Activated CD4-positive, alpha-beta T cell treated with anti-CD3 and anti-CD28 coated beads for 4 hours (primary cell): ENCODE results near the gene SCNN1A.

ENCODE experiments used
- DNase-seq, 2 donors: peaks; one replicate each; pipeline ENCODE4 v3.0.0-alpha.2; 2020

SCNN1A gene

DNA sequence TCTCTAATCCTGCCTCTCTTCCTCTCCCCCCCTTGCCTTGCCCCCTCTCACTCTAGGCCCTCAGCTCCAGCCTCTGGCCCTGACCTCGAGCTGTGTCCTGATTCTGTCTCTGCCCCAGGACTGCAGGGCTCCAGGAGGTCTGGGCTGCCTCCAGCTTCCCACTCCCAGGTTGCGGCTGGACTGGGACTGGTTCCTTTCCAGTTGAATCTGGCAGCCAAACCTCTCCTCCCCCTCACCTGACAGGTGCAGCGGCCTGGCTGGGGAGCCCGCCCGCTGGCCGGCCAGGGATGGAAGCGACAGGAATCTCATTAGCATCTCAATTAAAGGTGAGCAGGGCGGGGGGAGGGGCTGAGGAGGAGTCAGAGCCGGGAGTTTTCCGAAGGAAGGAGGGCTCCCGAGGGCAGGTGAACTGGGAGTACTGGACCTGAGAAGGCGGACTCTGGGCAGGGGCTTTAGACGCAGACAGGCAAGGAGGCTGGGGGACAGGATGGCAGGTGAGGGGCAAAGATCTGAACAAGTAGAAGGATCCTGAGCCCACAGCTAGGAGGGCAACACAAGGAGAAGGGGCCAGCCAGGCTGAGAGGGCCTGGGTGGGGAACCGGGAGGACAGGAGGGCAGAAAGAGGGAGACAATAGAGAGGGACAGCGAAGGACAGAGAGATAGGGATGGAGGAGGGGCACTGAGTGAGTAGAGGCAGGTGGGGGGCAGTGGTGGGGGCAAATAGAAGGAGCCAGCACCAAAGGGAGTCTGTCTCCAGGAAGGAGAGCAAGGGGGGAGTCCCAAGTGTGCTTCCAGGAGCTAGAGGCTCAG, at the start of gene SCNN1A:
Gene SCNN1A, minus strand, starts transcription at position 295 of the 810 bp plus-strand sequence. CDS start 780 bp downstream, outside the sequence.
- DNase-seq: no peak

DNA sequence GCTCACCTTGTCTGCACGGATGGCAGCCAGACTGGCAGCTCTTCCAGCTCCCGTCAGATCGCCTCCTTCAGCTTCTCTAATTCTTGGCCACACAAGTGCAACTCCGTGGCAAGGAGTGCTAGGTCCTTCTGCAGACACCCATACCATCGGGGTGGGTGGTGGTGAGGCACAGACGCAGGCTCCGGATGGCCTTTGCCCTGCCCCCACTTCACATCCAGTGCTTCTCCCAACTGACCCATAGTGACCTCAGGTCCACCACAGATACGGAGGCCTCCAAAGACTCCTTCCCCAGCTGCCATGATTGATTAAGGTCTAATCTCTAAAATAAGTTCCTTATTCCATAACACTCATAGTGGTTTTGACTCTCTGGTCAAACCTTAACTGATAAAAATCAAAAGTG, 49.5 kb upstream of the SCNN1A start:
- DNase-seq: no peak

DNA sequence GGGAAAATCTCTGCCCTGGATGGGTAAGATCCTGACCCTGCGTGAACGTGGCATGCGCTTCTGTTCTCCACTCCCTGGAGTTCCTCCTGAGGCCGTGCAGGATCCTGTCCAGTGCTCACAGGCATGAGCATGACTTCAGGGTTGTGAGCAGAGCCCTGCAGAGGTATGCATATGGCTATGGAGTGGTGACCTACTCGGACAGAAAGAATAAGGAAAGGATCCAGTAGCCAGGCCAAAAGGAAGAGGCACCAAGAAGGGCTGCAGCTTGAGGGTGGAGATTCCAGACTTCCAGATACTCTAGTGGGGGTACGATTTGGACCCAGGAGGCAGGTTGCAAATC, 48.6 kb upstream of the SCNN1A start:
- DNase-seq: no peak

DNA sequence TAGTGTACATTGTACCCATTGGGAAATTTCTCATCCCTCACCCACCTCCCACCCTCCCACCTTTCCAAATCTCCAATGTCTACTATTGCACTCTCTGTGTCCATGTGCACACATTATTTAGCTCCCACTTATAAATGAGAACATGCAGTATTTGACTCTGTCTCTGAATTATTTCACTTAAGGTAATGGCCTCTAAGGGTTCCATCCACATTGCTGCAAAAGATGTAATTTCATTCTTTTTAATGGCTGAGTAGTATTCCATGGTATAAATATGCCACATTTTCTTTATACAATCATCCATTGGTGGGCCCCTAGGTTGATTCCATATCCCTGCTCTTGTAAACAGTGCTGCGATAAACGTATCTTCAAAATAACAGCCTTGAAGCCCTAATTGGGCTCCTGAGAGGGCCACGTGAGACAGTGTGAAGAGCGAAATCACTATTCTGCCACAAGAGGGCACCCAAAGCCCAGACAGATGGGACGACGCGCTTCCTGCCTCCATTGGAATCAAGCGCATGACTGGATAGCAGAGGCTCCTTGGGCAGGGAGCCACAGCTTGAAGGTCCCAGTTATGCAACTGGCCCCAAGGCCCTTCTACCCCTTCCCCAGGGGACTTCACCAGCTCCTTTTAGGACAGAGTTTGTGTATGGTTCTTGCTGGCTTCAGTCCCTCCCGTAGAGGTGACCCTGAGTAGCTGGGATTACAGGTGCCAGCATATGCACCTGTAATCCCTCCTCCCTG, 48.1 kb upstream of the SCNN1A start:
- peak; percentile 72 to 79 for DNase-seq

DNA sequence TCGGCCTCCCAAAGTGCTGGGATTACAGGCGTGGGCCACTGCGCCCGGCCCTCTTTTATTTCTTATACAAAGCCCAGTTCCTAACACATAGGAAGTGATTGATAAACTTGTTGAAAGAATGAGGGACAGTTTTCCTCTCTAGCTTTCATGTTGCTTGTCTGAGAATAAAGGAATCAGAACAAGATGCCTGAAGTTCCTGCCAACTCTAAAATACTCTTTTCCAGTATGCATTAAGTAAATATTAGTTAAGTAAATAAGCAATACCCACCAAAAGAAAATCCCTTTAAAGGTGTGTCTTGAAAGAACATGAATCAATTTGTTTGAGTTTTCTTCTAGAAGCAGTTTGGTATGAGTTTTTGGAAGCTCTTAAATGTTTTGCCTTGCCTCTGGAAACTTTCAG, 45.0 kb upstream of the SCNN1A start:
- DNase-seq: no peak

DNA sequence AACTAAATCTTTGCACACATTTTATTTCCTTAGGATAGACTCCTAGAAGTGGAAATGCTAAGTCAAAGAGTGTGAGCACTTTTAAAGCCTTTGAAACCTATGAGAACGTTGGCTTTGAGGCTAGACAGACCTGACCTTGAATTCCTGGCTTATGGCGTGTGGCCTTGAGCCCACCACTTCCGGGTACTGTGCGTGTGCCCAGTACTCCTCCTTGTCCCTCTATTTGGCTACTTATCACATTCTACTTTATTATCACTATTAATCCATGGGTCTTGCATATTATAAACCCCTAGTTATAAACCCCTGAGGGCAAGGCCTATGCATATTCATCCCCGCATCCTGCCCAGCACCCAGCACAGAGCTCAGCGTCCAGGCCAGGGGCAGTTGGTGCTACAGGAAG, 43.4 kb upstream of the SCNN1A start:
- no peak for DNase-seq

DNA sequence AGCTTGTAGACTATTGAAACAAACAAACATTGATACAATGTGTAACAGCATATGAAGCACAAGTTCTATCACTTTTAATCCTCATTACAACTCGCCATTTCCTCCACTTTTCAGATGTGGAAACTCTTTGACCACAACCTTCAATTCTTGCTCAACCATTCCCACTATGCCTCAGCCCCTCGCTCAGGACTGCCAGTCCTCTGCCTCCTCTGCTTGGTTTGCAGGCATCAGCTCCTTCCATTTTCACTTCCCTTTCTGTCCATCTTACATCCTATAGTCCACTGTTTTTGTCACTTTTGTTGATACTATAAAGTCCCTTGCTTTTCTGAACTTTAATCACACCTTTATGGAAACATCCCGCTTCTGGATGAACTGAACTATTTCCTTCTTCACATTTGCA, 41.2 kb upstream of the SCNN1A start:
- no peak for DNase-seq

DNA sequence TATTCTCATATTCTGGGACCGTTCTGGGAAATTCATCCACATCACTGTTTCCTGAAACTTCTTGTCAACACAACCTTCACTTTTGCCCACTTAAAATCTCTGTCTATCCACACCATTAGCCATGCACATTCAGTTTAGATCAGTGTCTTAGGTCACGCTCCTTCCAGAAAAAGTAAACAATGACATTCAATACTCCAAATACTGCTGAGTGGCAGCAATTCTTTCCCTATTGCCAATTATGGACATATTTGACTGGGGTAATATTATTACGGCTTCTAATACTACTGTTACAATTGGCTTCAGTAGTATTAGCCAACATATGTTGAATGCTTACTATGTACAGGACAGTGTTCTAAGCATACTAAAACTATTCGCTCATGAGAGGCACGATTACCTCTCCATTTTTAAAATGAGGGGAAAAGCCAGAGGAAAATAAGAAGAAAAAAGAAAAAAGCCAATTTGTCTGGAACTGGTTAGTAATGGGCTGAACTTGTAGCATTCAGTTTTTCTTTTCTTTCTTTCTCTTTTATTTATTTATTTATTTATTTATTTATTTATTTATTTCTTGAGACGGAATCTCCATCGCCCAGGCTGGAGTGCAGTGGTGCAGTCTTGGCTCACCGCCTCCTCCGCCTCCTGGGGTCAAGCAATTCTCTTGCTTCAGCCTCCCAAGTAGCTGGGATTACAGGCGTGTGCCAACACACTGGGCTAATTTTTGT, 32.0 kb upstream of the SCNN1A start:
- no peak for DNase-seq

DNA sequence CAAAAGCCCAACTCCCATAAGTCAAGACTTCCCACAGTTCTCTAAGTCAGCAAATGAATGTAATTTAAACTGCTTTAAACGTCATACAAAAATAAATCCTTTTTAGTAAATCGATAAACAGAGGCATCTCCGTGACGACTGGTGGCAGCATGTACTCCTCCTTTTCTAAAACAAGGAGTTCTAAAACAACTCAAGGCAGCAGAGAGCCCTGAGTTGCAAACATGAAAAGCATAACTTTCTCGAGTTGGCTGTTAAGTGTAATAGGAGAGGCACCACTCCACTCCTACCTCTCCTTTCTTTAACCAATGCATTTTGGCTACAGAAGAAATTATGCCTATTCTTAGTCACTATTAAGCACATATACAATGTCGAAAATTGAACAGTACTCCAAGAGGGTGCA, 30.6 kb upstream of the SCNN1A start:
- no peak for DNase-seq

DNA sequence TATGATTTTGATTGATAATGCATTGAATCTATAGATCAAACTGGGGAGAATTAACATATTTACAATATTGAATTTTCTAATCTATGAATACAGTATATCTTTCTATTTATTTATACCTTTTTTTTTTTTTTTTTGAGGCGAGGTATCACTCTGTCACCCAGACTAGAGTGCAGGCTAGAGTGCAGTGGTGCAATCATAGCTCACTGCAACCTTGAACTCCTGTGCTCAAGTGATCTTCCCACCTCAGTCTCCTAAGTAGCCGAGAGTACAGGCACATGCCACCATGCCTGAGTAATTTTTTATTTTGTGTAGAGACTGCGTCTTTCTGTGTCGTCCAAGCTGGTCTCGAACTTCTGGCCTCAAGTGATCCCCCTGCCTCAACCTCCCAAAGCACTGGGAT, 29.0 kb upstream of the SCNN1A start:
- DNase-seq: no peak

DNA sequence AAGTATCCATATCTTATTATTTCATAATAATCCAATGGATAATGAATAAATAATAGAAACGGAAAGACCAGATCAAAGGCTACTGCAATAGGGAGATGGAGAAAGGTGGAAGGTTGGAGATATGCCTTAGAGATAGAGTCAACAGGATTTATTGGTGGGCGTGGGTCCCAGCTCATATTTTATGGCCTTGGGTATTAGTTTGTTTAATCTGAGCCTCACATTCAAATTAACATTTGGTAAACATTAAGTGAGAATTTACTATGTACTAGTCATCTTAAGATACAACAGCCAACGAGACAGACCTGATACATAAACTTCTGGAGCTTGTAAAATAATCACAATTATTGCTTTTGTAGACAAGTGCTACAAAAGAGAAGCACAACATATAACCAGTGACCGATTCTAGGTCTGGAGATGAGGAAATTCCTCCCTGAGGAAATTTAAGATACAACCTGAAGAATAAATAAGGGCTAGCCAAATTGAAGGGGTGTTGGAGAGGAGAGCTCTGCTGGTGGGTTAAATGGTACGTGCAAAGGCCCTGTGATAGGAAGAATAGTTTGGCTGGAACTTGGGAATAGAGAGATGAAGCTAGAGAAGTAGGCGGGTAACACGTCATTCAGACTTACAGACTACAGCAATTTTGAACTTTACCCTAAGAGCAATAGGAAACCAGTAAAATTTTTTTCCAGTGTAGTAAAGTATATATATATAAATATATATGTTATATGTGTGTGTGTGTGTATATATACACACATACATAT, 24.7 kb upstream of the SCNN1A start:
- no peak for DNase-seq

DNA sequence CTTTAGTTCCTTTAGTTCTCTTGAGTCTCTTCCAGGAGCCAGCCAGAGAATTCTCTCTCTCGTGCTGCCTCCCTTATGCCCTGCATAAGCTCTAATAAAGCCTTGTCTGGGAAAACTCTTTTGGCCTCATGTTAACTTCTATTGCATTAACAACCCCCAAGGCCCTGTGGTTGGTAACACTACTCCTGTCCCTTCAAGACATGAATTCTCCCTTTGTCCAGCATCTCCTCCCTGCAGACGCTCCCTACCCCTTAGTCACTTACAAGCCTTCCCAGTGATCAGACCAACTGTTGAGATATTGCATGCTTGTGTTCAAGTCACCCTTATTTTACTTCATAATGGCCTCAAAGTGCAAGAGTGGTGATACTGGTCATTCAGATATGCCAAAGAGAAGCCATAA, 20.7 kb upstream of the SCNN1A start:
- no peak for DNase-seq

DNA sequence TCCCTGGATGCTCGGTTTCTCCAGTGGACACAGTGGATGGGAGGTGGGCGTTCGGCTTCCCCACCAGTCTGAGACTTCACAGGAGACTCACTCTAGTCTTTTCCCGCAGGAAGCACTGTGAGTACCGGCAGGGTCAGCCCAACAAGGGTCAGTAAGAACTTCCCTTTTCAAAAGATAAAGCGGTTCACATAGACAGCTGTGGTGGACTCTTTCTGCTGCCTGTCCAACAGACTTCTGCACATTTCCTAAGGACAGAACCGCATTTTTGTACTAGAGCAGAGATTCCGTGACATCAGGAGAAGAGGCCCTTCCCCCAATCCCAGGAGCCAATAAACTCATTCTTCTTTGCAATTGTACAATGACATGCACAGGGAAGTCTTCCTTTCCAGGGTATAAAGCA, 19.0 kb upstream of the SCNN1A start:
- no peak for DNase-seq

DNA sequence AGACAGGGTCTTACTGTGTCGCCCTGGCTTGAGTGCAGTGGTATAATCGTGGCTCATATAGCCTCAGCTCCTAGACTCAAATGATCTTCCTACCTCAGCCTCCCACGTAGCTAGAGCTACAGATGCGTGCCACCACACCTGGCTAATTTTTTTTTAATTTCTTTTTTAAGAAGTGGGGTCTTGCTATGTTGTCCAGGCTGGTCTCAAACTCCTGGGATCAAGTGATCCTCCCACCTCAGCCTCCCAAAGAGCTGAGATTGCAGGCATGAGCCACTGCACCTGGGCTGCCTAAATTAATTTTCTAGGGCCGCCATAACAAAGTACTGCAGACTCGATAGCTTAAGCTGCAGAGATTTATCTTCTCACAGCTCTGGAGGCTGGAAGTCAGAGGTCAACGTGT, 17.7 kb upstream of the SCNN1A start:
- DNase-seq: no peak

DNA sequence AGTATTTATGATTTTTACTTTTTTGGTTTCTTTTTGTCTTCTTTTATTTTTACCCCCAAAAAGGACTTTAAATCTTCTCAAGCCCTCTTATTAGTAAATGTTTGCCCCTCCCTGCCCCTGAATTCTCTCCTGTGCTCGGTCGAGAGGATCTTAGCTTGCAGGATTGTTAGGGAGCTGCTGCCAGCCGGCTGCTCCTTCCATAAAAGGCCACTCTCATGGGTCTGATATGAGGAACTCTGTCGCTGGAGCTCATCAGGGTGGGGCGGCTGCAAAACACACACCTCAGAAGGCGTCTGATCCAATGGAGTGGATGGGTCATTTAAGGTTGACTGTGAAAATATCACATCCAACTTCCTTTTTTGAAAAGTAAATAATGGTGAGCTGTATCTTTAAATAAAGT, 17.1 kb upstream of the SCNN1A start:
- DNase-seq: no peak

DNA sequence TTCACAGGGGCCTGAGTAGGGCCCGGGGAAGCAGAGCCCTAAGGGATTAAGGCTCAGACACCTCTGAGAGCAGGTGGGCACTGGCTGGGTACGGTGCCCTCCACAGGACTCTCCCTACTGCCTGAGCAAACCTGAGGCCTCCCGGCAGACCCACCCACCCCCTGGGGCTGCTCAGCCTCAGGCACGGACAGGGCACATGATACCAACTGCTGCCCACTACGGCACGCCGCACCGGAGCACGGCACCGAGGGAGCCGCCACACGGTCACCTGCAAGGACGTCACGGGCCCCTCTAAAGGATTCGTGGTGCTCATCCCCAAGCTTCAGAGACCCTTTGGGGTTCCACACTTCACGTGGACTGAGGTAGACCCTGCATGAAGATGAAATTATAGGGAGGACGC, 15.7 kb upstream of the SCNN1A start:
- DNase-seq: no peak

DNA sequence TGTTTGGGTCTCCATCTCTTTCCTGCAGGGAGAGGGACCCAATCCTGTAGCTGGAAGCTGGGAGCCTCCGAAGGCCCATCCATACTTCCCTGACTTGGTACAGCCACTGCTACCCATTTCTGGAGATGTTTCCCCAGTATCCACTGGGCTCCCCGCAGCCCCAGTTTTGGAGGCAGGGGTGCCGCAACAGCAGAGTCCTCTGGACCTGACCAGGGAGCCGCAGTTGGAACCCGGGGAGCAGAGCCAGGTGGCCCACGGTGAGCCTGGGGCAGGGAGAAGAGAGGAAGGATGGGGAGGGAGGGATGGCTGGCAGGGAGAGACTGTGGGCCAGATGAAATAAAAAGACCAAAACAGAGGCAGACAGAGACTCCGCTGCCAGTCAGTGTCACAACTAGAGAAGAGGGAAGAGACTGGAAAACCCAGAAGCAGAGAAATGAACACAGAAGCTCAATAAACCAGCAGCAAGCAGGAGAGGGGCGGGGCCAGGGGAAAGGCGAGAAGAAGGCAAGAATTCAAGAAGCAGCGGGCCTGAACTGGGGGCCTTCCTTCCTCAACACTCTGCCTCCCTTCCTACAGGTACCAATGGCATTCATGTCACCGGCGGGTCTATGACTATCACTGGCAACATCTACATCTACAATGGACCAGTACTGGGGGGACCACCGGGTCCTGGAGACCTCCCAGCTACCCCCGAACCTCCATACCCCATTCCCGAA, 14.9 kb upstream of the SCNN1A start:
- DNase-seq: no peak

DNA sequence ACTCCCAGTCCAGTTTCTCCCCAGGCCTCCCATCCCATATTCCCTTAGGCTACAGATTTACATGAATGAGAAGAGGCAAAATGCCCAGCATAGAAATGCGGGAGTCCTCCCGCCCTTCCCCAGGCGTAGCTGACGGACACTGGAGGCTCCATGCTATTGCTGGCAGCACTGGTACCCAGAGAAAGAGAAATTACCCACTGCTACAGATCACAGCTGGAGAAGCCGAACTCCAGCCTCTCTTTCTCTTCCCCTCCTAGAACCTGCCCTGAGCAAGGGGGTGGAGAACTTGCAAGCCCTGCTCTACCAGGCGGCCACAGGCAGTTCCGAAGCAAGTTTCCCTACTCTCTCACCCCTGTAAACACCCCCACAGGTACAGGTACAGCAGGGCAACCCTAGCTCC, 12.2 kb upstream of the SCNN1A start:
- no peak for DNase-seq

DNA sequence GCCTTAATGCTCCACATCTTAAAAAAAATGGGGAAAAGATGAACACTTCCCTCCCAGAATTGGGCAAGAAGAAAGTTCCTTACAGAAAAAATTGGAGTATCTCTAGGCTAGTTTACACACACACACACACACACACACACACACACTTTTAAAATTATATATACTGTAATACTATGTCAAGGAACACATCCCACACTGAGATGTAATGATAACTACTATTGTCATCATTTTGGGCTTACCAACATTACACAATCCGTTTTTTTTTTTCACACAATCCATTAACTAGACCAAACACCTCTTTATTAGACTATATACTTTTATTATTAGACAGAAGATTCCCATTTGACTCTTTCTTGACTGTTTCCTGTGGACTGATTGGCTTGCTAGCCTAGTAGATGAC, 11.1 kb upstream of the SCNN1A start:
- DNase-seq: no peak

DNA sequence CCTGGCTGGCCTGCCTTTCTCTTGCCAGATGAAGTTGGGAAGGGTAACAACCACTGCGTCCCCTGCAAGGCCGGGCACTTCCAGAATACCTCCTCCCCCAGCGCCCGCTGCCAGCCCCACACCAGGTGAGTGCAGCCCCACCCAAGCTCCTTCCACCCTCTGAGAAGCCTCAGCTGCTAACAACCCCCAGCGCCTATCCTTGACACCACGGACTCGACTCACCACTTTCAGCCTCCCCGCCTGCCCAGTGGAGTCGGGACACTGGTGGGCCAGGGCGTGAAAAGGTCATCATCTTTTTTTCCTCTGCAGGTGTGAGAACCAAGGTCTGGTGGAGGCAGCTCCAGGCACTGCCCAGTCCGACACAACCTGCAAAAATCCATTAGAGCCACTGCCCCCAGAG, 10.7 kb upstream of the SCNN1A start:
- DNase-seq: no peak

DNA sequence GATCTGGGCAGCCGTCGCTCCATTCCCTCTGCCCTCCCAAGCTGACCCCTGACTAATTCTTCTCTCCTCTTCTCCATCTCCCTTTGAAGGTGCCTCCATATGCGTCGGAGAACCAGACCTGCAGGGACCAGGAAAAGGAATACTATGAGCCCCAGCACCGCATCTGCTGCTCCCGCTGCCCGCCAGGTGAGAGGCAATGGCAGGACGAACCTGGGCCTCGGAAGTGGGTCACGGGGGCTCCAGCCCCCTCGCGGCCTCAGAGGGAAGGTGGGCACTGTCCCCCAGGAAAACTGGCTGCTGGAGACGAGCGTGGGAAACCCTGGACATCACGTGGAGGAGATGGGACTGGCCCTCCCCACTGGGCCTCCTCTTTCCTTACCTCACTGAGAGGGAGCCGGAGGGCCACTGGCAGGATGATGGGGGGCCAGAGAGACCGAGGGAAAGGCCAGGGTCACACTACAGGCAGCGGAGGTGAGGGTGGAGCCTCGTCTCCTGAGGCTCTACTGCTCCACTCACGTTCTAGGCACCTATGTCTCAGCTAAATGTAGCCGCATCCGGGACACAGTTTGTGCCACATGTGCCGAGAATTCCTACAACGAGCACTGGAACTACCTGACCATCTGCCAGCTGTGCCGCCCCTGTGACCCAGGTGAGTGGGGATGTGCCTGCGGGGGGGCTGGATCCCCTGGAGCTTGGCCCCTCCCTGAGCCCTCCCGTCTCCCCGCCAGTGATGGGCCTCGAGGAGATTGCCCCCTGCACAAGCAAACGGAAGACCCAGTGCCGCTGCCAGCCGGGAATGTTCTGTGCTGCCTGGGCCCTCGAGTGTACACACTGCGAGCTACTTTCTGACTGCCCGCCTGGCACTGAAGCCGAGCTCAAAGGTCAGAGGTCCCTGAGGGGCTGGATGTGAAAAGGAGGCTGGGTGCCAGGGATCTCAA, 9.4 kb upstream of the SCNN1A start:
- DNase-seq: no peak
